GM19455 (cell line): ENCODE data around the gene CCDC8.
"Not testable (repeated sequence)": the region's sequence is repeated elsewhere in the genome, so short reads cannot be mapped to it uniquely, and the experiment has no call there.

Experiments used
- ATAC-seq: cut with Tn5 transposase; IDR thresholded peaks from one replicate; pipeline ENCODE4 v1.9.1; 2021; ENCODE audit not compliant: unreplicated experiment

The CCDC8 gene

DNA sequence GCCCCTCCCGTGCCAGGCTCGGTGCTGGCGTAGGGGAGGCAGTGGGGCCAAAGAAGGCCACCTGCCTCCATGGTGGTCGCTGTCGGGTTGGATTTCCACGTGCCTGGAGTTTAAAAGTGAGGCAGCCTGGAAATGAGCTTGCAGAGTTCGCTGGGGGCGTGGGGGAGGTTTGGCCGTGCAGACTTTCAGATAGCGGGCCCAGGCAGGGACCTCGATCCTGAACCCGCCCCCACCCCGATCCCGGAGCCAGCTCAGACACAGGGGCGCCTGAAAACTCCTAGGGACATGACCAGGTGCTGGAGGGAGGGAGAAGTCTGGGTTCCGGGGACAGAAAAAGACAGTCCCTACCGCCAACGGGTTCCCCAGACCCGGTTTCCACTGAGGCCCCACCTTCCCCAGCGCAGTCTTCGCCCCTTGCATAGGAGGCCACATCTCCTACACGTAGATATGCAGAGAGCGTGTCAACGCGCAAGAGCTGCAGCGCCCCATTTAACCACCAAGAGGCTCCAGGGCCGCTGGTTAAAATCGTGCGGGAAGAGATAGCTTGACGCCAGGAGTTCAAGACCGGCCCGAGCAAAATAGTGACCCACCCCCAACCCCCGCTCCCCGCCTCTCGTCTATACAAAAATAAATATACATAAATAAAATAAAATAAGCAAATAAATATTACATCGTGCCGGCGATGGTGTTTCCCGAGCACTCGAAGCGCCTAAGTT, 8.5 kb downstream of the CCDC8 start:
- no peak for ATAC-seq

- ATAC-seq = no peak
Observed at GRCh38 chr19:46404055-46404752, 9.2 kb downstream of the CCDC8 start.

GRCh38 chr19:46402725-46403124, 10.6 kb downstream of the CCDC8 start:
- ATAC-seq = no peak

- not testable (repeated sequence) for ATAC-seq
Observed at GRCh38 chr19:46397801-46398479, 15.4 kb downstream of the CCDC8 start.

GRCh38 chr19:46394402-46394797, 19.0 kb downstream of the CCDC8 start:
- no peak for ATAC-seq

- ATAC-seq = no peak
Observed at GRCh38 chr19:46393456-46394401, 19.6 kb downstream of the CCDC8 start.

DNA sequence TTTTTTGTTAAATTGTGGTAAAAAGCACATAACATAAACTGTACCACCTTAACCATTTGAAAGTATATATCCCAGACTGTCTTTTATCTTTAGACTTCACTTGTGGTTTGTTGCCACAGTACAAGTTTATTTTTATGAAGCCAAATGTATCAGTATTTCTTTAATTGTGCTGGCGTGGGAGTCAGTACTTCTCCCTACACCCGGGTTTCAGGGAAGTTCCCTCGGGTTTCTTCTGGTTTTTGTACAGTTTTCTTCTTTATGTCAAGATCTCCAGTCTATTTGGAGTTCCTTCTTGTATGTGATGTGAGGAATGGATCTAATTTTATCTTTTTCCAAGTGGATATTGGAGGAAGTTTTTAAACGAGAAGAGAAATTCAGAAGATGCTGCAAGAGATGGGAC, 20.5 kb downstream of the CCDC8 start:
- ATAC-seq = no peak

DNA sequence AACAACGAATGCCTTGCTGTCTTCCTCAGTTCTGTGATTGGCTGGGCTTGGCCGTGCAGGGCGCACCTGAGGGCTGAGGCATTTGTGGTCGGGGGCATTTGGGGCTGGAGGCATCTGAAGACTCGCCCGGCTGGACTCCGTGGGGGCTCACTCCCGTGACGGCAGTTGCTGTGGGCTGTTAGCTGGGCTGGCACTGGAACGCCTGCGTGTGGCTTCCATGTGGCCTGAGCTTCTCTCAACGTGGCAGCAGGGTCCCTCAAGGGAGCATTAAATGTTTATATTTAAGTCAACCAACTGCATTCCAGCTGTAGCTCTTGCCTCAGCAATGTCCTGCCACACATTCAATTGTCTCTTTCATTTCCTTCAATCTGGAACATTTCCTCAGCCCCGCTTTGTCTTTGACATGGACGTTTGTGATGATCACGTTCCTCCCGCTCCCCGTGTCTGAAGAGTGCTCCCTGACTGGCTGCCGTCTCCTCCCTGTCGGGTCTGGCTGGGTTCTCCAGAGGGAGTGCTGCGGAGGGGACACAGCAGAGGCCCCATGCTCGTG, 21.0 kb downstream of the CCDC8 start:
- ATAC-seq = no peak

- ATAC-seq = no peak
Observed at GRCh38 chr19:46391296-46392251, 21.8 kb downstream of the CCDC8 start.

- no peak for ATAC-seq
Observed at GRCh38 chr19:46390866-46391265, 22.5 kb downstream of the CCDC8 start.

GRCh38 chr19:46390121-46390858, 23.1 kb downstream of the CCDC8 start:
- no peak for ATAC-seq

DNA sequence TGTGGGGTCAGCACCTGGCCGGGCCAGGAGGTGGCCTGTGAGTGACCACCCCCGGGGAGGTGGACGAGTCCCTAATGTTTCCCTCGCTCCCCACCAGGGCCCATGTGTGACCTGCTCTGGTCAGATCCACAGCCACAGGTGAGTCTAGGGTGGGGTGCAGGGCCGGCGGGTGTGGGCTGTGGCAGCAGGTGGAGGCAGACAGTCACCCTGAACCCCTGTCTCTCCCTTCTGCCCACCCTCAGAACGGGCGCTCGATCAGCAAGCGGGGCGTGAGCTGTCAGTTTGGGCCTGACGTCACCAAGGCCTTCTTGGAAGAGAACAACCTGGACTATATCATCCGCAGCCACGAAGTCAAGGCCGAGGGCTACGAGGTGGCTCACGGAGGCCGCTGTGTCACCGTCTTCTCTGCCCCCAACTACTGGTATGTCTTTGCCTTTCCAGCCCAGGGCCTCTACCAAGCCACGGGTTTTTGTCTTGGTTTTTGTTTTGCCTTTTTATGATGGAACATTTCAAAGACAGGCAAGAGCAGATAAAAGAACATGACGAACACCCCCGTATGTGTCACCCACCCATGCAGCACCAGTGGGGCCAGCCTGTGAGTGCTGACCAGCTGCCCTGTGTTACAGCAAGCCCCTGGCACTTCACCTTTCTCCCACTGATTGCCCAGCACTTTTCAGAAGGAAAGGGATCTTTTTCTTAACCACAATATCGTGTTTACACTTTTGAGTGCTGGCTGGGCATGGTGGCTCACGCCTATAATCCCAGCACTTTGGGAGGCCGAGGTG, 24.9 kb downstream of the CCDC8 start:
- ATAC-seq = no peak

DNA sequence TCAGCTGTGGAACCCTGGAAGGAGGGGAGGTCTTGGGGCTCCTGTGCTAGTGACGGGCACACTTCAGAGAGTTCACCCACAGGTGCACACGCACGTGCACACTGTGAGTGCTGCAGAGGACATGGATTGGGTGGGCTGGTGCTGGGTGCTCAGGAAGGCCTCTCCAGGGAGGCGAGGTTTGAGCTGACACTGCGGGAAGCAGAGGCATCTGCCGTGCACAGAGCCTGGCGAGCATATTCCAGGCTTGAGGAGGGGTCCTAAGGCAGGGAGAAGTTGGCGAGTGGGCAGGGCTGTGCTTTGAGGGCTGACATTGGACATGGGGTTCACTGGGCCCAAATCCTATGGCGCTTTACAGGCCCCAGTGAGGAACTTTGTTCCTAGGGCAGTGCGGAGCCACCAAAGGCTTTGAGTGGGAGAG, 25.6 kb downstream of the CCDC8 start:
- no peak for ATAC-seq

DNA sequence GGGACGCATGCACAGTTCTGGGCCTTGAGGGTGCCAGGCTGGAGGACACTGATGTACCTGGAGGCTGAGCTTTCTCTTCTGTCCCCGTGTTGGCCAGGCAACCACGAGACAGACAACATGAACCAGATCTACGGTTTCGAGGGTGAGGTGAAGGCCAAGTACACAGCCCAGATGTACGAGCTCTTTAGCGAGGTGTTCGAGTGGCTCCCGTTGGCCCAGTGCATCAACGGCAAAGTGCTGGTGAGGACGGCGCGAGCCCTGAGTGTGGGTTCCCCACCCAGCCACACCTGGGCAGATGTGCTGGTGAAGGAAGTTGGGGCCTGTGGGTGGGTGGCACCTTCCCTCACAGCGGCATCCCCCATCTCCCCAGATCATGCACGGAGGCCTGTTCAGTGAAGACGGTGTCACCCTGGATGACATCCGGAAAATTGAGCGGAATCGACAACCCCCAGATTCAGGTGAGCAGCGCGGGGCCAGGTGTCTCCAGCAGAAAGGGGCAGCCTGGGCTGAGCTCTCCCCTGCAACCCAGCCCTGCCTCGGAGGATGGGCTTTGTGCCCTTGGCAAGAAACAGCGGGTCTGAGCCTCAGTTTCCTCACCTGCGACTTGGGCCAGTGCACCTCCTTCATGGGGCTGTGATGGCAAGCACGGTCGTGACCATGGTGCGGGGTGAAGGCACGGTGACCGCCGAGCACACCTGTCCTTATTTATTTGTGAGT, 26.2 kb downstream of the CCDC8 start:
- no peak for ATAC-seq

DNA sequence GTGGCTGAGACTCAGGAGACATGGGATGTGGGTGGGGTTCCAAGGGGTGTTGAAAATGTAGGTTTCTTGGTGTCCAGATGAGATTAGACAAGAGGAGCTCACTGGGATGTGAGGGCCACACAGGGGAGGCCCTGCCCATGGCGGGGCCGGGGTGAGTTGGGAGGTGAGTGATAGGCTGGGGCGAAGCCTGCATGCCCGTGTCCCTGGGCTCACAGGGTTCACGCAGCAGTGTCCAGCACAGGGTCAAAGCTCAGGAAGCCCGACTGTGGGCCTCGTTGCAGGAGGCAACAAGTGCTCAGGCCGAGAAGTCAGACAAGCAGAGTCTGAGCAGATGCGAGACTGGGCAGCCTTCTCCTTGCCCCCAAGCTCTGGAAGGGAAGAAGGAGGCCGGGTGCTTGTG, 27.2 kb downstream of the CCDC8 start:
- ATAC-seq = no peak

DNA sequence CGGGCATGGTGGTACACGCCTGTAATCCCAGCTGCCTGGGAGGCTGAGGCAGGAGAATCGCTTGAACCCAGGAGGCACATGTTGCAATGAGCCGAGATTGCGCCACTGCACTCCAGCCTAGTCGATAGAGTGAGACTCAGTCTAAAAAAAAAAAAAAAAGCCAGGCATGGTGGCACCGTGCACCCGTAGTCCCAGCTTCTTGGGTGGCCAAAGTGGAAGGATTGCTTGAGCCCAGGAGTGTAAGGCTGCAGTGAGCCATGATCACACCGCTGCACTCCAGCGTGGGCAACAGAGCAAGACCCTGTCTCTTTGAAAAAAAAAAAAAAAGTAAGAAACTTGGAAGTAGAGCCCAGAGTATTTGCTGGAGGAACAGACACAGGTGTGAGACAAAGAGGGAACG, 27.7 kb downstream of the CCDC8 start:
- no peak for ATAC-seq

GRCh38 chr19:46384396-46384795, 29.0 kb downstream of the CCDC8 start:
- no peak for ATAC-seq
